ENCODE data around the gene EEIG1.

The EEIG1 gene

GRCh38 chr9:127953154-127953553, 27.6 kb downstream of the EEIG1 start:
- TF ChIP-seq, protein P1, sequence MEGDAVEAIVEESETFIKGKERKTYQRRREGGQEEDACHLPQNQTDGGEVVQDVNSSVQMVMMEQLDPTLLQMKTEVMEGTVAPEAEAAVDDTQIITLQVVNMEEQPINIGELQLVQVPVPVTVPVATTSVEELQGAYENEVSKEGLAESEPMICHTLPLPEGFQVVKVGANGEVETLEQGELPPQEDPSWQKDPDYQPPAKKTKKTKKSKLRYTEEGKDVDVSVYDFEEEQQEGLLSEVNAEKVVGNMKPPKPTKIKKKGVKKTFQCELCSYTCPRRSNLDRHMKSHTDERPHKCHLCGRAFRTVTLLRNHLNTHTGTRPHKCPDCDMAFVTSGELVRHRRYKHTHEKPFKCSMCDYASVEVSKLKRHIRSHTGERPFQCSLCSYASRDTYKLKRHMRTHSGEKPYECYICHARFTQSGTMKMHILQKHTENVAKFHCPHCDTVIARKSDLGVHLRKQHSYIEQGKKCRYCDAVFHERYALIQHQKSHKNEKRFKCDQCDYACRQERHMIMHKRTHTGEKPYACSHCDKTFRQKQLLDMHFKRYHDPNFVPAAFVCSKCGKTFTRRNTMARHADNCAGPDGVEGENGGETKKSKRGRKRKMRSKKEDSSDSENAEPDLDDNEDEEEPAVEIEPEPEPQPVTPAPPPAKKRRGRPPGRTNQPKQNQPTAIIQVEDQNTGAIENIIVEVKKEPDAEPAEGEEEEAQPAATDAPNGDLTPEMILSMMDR (IDR thresholded peaks at IDR 0.05; ENCODE audit: low read depth, low read length, missing control alignments): no peak
- DNase-seq (ENCODE audit: low read depth): no peak
- H3K4me3 ChIP-seq (ENCODE audit: low read depth, low read length): no peak overlapping the region

GRCh38 chr9:127950513-127951289, 30.1 kb downstream of the EEIG1 start:
- TF ChIP-seq, protein P1 (IDR thresholded peaks at IDR 0.05; ENCODE audit: low read depth, low read length, missing control alignments): no peak
- H3K4me3 ChIP-seq (ENCODE audit: low read depth, low read length): no peak overlapping the region
- no peak for DNase-seq (ENCODE audit: low read depth)

- no peak for DNase-seq (ENCODE audit: low read depth)
- H3K4me3 ChIP-seq (ENCODE audit: low read depth, low read length): no peak overlapping the region
- TF ChIP-seq, protein P1 (IDR thresholded peaks at IDR 0.05; ENCODE audit: low read depth, low read length, missing control alignments): no peak
Measured at GRCh38 chr9:127949827-127950512, 30.8 kb downstream of the EEIG1 start.

DNA sequence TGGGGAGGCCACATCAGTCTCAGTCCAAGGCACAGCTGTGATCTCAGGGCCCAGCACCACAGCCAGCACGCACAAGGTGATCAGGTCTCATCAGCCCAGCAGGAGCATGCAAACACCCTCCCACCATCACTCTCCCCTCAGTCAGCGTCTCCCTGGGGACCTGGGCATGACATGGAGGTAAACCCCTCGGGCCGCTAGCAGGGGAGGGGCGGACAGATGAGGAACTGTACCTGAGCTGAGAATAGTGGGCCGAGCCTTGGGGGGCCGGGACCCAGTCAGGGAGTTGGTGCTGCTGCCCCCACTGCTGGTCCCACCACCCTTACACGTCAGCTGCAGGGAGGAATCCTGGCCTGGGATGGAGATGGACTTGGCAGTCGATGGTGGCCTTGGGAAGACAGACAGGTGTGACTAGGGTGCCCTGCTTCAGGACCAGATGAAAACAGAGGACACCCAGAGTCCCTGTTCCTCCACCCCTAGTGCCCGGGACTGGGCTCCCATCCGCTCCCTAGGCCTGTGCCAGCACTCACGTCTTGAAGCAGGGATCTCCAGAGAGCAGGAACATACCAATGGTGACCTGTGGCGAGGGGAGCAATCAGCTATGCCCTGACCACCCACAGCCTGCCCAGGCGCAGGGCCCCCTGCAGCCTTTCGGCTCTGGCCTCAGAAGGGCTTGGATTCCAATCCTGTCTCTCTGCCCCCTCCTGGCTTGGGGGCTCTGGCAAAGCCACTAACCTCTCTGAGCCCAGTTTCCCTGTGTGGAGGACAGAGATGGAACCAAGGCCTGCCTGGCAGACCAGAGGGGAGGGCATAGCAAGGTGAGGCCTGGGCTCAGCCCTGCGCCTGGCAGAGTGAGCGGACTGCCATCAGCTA, 32.7 kb downstream of the EEIG1 start:
- no peak for DNase-seq (ENCODE audit: low read depth)
- no peak overlapping the region for H3K4me3 ChIP-seq (ENCODE audit: low read depth, low read length)

GRCh38 chr9:127946728-127947127, 34.1 kb downstream of the EEIG1 start:
- TF ChIP-seq, protein P1 (IDR thresholded peaks at IDR 0.05; ENCODE audit: low read depth, low read length, missing control alignments): no peak
- no peak overlapping the region for H3K4me3 ChIP-seq (ENCODE audit: low read depth, low read length)
- no peak for DNase-seq (ENCODE audit: low read depth)

More for the DNA sequence above, 32.7 kb downstream of the EEIG1 start:
- TF ChIP-seq, protein P1 (IDR thresholded peaks at IDR 0.05; ENCODE audit: low read depth, low read length, missing control alignments): no peak

DNA sequence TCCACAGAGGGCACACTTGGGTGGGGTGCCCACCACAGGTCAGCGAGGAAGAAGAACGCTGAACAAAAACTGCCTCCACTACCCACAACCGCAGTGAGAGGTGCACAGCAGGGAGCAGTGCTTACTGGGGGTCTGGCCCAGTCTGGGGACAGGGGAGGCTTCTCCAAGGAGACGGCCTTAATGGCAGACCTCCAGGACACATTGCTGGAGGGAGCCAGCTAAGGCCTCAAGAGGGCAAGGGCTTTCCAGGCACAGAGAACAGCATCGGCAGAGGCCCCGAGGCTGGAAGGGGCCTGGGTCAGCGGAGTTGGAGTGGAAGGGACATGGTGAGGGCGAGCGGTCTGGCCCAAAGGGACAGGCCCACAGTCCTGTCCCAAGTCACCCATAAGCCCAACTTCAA, 34.8 kb downstream of the EEIG1 start:
- no peak for DNase-seq (ENCODE audit: low read depth)
- TF ChIP-seq, protein P1 (IDR thresholded peaks at IDR 0.05; ENCODE audit: low read depth, low read length, missing control alignments): no peak

More for the DNA sequence above, 34.8 kb downstream of the EEIG1 start:
- no peak overlapping the region for H3K4me3 ChIP-seq (ENCODE audit: low read depth, low read length)

Measured in GM12864 (cell line).